ENCODE results near the gene TH.

Gene TH

DNA sequence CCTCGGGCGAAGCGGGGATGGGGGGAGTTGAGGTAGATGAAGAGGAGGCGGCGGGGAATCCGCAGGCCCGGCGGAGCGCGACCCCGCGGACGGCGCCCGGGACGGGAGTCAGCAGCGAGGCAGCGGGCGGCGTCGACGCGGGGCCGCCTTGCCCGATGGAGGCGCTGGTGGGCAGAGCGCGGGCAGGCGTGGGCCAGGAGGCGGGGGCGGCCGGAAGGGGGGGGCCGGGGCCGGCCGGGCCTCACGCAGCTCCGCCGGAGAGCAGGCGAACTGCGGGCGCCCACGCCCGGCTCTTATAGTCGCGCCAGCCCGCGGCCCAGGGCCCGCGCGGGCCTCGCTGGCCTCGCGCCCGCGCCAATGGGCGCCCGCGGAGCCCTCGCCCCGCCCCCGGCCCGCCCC, 32.5 kb downstream of the TH start, which contains the start of gene IGF2:
IGF2 (minus strand) TSS at position 267 of the 399 bp plus-strand sequence. CDS start 3,866 bp downstream, outside the sequence.
- Histone ChIP-seq H3K27ac (peak within 1 kb of the TSS in 1 of 2 donors; percentile 30), H3K4me3 (peak within 1 kb of the TSS; percentile 68)
- no peak for DNase-seq (ENCODE audit: low spot score)
- TF ChIP-seq, protein P1, sequence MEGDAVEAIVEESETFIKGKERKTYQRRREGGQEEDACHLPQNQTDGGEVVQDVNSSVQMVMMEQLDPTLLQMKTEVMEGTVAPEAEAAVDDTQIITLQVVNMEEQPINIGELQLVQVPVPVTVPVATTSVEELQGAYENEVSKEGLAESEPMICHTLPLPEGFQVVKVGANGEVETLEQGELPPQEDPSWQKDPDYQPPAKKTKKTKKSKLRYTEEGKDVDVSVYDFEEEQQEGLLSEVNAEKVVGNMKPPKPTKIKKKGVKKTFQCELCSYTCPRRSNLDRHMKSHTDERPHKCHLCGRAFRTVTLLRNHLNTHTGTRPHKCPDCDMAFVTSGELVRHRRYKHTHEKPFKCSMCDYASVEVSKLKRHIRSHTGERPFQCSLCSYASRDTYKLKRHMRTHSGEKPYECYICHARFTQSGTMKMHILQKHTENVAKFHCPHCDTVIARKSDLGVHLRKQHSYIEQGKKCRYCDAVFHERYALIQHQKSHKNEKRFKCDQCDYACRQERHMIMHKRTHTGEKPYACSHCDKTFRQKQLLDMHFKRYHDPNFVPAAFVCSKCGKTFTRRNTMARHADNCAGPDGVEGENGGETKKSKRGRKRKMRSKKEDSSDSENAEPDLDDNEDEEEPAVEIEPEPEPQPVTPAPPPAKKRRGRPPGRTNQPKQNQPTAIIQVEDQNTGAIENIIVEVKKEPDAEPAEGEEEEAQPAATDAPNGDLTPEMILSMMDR (IDR thresholded peaks at IDR 0.05), result no peak

DNA sequence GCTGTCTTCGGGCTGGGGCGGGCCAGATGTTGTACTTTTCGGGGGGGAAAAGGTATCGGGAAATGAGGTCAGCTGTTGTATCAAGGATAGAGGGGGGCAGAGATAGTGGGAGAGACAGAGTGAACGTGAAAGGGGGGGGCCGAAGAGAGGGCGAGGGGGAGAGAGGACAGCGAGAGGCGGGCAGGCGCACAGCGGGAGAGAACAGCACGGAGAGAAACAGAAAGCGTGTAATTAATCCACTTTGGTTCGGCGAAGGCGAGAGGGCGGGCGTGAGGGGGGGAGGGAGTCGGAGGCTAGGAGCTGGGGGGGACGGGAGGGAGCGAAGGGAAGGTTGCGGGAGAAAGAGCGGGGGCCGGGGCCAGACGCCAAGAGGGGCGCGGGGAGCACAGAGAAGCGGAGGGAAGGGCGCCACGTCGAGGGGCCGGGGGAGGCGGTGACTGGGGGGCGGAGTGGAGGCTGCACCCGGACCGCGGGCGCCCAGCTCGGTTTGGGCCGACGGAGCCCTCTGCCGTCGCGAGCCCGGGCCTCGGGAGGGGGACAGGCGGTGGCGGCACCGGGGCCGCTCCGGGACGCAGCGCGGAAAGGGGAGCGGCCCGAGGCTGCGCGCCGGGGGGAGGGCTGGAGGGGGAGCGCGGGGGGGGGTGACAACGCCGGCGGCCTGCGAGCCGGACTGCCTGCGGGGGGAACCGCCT, 33.0 kb downstream of the TH start:
- TF ChIP-seq, protein P1 (IDR thresholded peaks at IDR 0.05), result no peak
- DNase-seq (ENCODE audit: low spot score), result no peak
- H3K4me3 ChIP-seq, result peak overlapping the region; percentile 68
- H3K27ac ChIP-seq, result peak overlapping the region in 1 of 2 donors; percentile 30

DNA sequence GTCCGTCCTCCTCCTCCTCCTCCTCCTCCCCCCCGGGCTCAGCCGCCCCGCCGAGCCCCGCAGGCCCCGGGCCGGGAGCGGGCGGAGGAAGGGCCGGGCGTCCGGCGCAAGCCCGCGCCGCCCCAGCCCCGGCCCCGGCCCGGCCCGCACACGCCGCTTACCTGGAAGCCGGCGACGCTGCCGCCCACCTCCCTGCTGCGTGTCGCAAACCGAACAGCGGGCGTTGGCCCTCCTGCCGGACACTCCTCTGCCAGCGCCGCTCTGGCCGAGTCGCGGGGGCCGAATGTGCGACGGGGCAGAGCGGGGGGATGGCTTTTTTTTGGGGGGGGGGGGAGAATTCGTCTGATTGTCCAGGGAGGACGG, 33.6 kb downstream of the TH start:
- H3K4me3 ChIP-seq, result peak overlapping the region; percentile 68
- TF ChIP-seq, protein P1 (IDR thresholded peaks at IDR 0.05), result no peak
- peak overlapping the region in 1 of 2 donors; percentile 30 for H3K27ac ChIP-seq
- DNase-seq (ENCODE audit: low spot score), result no peak

DNA sequence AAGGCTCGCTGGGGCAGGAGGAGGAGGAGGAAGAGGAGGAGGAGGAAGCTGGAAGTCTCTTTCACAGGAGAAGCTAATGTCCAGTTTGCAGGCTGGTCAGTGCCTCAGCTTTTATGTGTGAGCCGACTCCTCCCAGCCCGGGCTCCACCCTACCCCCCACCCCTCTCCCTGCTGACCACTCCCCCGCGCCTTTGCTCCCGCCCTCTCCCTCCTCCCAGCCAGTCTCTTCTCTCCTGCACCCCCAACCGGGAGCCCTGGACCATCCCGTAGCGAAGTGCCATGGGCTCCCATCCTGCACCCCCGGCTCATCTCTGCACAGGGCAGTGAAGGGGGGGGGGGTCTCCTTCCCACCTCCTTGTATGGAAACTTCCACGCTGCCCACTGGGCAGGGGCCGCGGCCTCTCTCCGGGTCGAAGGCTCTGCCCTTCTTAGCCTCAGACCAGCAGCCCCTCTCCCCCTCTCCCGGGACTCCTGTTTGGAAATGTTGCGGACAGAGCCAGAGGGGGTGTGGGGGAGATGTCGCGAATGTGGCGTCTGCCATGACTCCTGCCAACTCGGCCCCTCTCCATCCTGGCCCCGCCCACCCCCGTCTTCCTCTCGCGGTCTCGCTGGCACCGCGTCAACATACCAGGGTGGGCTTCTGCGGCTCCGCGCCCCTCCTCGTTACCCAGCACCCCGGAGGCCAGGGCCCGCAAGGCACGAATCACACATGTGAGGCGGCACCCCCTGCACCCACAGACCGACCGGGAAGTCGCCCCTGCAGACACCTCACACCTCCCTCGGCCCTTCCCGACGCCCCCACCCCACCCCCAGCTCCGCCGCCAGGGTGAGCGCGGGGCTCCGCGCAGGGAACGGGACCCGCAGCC, 34.2 kb downstream of the TH start:
- TF ChIP-seq, protein P1 (IDR thresholded peaks at IDR 0.05), result no peak
- no peak for DNase-seq (ENCODE audit: low spot score)
- H3K4me3 ChIP-seq, result peak overlapping the region; percentile 68
- peak overlapping the region in 1 of 2 donors; percentile 30 for H3K27ac ChIP-seq

DNA sequence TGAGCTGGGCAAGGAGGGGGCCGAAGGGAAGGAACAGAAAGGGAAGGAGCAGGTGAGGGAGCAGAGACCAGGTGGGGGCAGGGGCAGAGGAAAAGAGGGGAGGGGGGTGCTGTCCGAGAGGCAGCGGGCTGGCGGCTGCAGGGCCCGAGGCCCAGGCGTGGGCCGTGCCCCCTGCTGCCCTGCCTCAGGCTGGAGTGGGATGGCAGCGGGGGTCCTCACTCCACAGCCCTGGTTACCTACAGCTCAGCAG, 34.7 kb downstream of the TH start:
- DNase-seq (ENCODE audit: low spot score), result no peak
- TF ChIP-seq, protein P1 (IDR thresholded peaks at IDR 0.05), result no peak
- Histone ChIP-seq H3K27ac (no peak overlapping the region), H3K4me3 (peak overlapping the region; percentile 68)

DNA sequence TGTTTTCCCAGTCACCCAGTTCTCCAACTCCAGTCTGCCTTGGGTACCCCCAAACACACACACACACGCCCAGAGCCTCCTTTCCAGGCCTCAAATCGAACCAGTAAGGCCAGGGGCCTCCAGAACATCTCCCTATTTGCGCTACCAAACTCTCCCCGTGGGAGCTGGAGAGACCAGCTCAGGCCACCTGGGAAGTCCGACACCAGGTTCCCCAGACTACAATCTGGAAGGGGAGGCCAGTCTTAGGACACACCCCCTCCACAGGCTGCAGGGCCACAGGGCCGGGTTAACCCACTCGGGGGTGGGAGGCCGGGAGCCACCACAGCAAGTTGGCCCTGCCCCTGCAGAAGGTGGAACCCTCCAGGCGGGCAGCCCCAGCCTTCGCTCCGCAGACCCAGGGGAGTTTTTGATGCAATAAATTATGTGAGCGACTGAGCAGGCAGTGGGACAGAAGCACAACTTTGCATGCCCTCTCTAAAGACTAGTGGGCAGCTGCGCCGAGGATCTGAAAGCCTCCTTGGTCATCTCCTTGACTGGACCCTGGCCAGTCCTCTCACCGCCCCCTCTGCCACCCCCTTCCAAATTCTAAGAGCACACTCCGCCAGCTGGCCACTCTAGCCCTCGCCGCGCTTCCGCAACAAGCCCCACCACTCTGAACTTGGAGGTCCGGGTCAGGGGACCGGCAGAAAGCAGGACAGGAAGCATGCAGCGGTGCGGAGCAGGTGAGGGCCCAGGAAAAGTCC, 35.2 kb downstream of the TH start:
- no peak for DNase-seq (ENCODE audit: low spot score)
- TF ChIP-seq, protein P1 (IDR thresholded peaks at IDR 0.05), result no peak
- H3K27ac ChIP-seq, result no peak overlapping the region
- peak overlapping the region; percentile 68 for H3K4me3 ChIP-seq

Measured in coronary artery (tissue), 2 donors.